ENCODE results near the gene EIF1. TPM values are rescaled to one million over a fixed set of nuclear protein-coding genes. Genes with fewer than 3 reads are reported as not detected.

Gene EIF1
- total RNA-seq, 2 donors from 2014 or later, result 526 to 573 TPM

DNA sequence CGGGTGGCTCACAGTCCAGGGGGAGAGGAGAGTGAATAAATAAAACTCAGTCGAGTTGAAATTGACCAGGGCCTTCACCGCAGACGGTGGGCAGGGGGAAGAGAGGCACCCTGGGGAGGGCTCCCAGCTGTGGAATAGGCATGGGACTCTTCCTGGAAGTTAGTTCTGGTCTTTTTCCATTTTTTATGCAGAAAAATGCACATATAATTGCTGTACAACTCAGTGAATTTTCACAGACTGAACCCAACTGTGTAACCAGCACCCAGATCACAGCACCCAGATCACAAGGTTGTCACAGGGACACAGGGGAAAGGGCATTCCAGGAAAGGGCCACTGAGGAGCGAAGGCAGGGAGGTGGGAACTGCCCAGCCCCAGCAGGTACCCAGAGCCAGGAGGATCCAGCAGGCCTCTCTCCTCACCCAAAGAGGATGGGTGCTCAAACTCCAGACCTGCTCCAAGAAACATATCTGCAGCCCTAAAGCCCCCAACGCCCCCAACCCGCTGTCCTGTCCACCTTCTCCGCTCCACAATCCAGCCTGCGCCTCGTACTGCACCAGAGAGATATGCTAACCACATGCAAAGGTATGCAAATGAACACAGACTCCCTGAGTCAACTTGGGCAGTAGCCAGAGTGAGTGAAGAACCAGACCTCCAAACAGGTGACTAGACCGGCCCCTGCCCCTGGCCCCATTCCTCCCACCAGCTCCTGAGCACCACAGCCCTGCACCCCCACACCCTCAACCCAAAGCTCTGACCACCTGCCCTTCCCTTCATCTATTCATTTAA is 29.1 kb upstream of the EIF1 start:
- Histone ChIP-seq H3K27ac (ENCODE audit: low read depth, low read length) (no peak overlapping the region), H3K9me3 (ENCODE audit: control insufficient read depth, low read length) (no peaks in the 10 kb centered on the region), H3K27me3 (ENCODE audit: control insufficient read depth, insufficient read depth, low read length, poor library complexity, severe bottlenecking) (peaks cover 13% of the 10 kb centered on the region), H3K4me3 (ENCODE audit: low read length) (no peak overlapping the region), H3K9ac (ENCODE audit: extremely low read depth, low read length, poor library complexity, severe bottlenecking) (no peak overlapping the region), H3K4me1 (ENCODE audit: control insufficient read depth, insufficient read depth, low read length) (no peaks in the 10 kb centered on the region), H3K36me3 (ENCODE audit: control insufficient read depth, insufficient read depth, low read length) (no peaks in the 10 kb centered on the region)
- H3K27me3 Mint-ChIP-seq (ENCODE audit: insufficient read depth), result peaks cover 23% of the 10 kb centered on the region
- H3K9me3 Mint-ChIP-seq, result no peaks in the 10 kb centered on the region
- H3K4me1 Mint-ChIP-seq, result no peaks in the 10 kb centered on the region
- H3K4me3 Mint-ChIP-seq, result no peak overlapping the region
- no peak overlapping the region for H3K27ac Mint-ChIP-seq
- no peaks in the 10 kb centered on the region for H3K36me3 Mint-ChIP-seq (ENCODE audit: low read depth)
- DNase-seq, result peak; percentile 62
- TF ChIP-seq, protein P1, sequence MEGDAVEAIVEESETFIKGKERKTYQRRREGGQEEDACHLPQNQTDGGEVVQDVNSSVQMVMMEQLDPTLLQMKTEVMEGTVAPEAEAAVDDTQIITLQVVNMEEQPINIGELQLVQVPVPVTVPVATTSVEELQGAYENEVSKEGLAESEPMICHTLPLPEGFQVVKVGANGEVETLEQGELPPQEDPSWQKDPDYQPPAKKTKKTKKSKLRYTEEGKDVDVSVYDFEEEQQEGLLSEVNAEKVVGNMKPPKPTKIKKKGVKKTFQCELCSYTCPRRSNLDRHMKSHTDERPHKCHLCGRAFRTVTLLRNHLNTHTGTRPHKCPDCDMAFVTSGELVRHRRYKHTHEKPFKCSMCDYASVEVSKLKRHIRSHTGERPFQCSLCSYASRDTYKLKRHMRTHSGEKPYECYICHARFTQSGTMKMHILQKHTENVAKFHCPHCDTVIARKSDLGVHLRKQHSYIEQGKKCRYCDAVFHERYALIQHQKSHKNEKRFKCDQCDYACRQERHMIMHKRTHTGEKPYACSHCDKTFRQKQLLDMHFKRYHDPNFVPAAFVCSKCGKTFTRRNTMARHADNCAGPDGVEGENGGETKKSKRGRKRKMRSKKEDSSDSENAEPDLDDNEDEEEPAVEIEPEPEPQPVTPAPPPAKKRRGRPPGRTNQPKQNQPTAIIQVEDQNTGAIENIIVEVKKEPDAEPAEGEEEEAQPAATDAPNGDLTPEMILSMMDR (conservative IDR thresholded peaks at IDR 0.05), result no peak
- 86 to 90% methylated on average over 3 to 11 of the region's 11 CpGs for WGBS, 2 experiments (ENCODE audit: insufficient coverage in 1 of 2, insufficient read length in 1 of 2)

DNA sequence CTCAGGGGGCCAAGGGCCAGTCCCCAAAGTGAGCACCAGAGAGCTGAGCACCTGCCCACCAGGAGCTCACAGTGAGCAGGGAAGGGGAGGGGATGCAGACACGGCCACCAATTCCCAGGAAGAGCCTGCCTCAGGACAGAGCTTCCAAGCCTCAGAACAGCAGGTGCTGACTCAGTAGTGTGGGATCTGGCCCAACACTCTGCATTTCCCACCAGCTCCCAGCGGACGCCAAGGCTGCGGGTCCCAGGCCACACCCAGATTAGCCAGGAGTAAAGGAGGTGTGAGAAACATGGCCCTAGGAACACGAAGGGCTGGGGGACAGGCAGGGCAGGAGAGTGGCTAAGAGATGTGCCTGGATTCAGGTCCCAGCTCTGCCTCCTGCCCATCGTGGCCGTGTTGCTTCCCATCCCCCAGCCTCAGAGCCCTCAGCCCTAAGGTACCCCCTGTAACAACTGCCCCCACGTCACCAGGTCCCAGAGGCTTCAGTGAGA is 28.4 kb upstream of the EIF1 start:
- H3K27ac Mint-ChIP-seq, result no peak overlapping the region
- no peak overlapping the region for H3K27ac ChIP-seq (ENCODE audit: low read depth, low read length)
- DNase-seq, result peak; percentile 66
- H3K36me3 ChIP-seq (ENCODE audit: control insufficient read depth, insufficient read depth, low read length), result no peaks in the 10 kb centered on the region
- no peak overlapping the region for H3K9ac ChIP-seq (ENCODE audit: extremely low read depth, low read length, poor library complexity, severe bottlenecking)
- no peaks in the 10 kb centered on the region for H3K4me1 ChIP-seq (ENCODE audit: control insufficient read depth, insufficient read depth, low read length)
- no peaks in the 10 kb centered on the region for H3K4me1 Mint-ChIP-seq
- no peaks in the 10 kb centered on the region for H3K9me3 Mint-ChIP-seq
- H3K36me3 Mint-ChIP-seq (ENCODE audit: low read depth), result no peaks in the 10 kb centered on the region
- peaks cover 25% of the 10 kb centered on the region for H3K27me3 Mint-ChIP-seq (ENCODE audit: insufficient read depth)
- no peaks in the 10 kb centered on the region for H3K9me3 ChIP-seq (ENCODE audit: control insufficient read depth, low read length)
- TF ChIP-seq, protein P1 (conservative IDR thresholded peaks at IDR 0.05), result no peak
- WGBS, 2 experiments (ENCODE audit: insufficient coverage in 1 of 2, insufficient read length in 1 of 2), result 88 to 93% methylated on average over 3 to 8 of the region's 8 CpGs
- peaks cover 17% of the 10 kb centered on the region for H3K27me3 ChIP-seq (ENCODE audit: control insufficient read depth, insufficient read depth, low read length, poor library complexity, severe bottlenecking)
- H3K4me3 ChIP-seq (ENCODE audit: low read length), result no peak overlapping the region
- H3K4me3 Mint-ChIP-seq, result no peak overlapping the region

DNA sequence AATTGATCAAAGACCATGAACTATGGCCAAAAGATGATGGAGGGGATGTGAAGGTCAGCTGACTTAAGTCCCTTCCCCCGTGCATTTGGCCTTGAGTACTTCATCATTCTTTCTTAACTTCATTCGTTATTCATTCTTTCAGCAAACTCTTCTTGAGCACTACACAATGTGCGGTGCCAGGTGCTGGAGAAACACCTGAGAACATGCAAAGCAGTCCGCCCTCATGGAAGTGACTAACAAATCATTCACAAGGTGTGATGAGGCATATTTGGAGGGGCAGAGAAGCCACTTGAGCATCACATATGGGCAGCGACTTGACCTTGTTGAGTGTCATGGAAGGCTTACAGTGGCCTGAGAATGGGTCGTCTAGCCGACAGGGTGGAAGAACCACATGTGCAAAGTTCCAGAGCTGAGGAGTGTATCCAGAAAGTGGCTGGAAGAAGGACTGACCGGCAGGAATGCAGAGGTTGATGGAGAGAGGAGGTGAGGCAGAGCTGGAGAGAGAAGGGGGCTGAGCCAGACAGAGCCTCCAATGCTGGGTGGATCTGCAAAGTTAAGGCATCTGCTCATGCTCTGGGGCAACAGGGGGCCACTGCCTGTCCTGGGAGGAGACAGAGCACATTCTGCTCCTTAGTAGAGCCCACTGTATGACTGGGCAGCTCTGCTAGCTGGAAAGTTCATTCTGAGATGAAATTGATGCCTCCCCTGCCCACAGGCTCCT is 25.1 kb upstream of the EIF1 start:
- H3K36me3 ChIP-seq (ENCODE audit: control insufficient read depth, insufficient read depth, low read length), result no peaks in the 10 kb centered on the region
- H3K4me1 ChIP-seq (ENCODE audit: control insufficient read depth, insufficient read depth, low read length), result no peaks in the 10 kb centered on the region
- H3K36me3 Mint-ChIP-seq (ENCODE audit: low read depth), result no peaks in the 10 kb centered on the region
- peaks cover 23% of the 10 kb centered on the region for H3K27me3 ChIP-seq (ENCODE audit: control insufficient read depth, insufficient read depth, low read length, poor library complexity, severe bottlenecking)
- DNase-seq, result peak; percentile 50
- H3K27me3 Mint-ChIP-seq (ENCODE audit: insufficient read depth), result peaks cover 37% of the 10 kb centered on the region
- no peaks in the 10 kb centered on the region for H3K9me3 ChIP-seq (ENCODE audit: control insufficient read depth, low read length)
- no peak overlapping the region for H3K27ac ChIP-seq (ENCODE audit: low read depth, low read length)
- 79 to 81% methylated on average over 8 of the region's 8 CpGs for WGBS, 2 experiments (ENCODE audit: insufficient coverage in 1 of 2, insufficient read length in 1 of 2)
- TF ChIP-seq, protein P1 (conservative IDR thresholded peaks at IDR 0.05), result no peak
- H3K4me3 ChIP-seq (ENCODE audit: low read length), result no peak overlapping the region
- no peak overlapping the region for H3K4me3 Mint-ChIP-seq
- no peaks in the 10 kb centered on the region for H3K9me3 Mint-ChIP-seq
- no peak overlapping the region for H3K9ac ChIP-seq (ENCODE audit: extremely low read depth, low read length, poor library complexity, severe bottlenecking)
- H3K4me1 Mint-ChIP-seq, result peaks cover 15% of the 10 kb centered on the region
- H3K27ac Mint-ChIP-seq, result no peak overlapping the region

Data from endodermal cell (in vitro differentiated cells).